Measurements from ENCODE around the gene ALKBH8. TPM values are rescaled to one million over a fixed set of nuclear protein-coding genes. Genes with fewer than 3 reads are reported as not detected.

The ALKBH8 gene
- total and polyA plus RNA-seq, 3 experiments from 2014 or later: 8.3 to 19.8 (median 19.0) TPM

GRCh38 chr11:107561688-107562087 is 3.8 kb downstream of the ALKBH8 start:
- peak overlapping the region in 1 of 8 donors; percentile 77 for H3K27ac Mint-ChIP-seq
- POLR2A ChIA-PET: no interaction called here

GRCh38 chr11:107550304-107550703 is 15.2 kb downstream of the ALKBH8 start:
- Mint-ChIP-seq H3K4me3 (no peak overlapping the region), H3K36me3 (peaks cover 4 to 75% (median 22%) of the 10 kb centered on the region in 3 donors), H3K4me1 (peaks cover 0 to 4% (median 3%) of the 10 kb centered on the region in 3 donors), H3K9me3 (no peaks in the 10 kb centered on the region), H3K27me3 (no peaks in the 10 kb centered on the region), H3K27ac (no peak overlapping the region)
- H3K4me1 ChIP-seq (ENCODE audit: insufficient read depth, low read length): no peaks in the 10 kb centered on the region
- H3K27ac ChIP-seq (ENCODE audit: low read depth, low read length): no peak overlapping the region
- H3K27me3 ChIP-seq (ENCODE audit: insufficient read depth, low read length, poor library complexity, severe bottlenecking): no peaks in the 10 kb centered on the region
- peaks cover 25% of the 10 kb centered on the region for H3K36me3 ChIP-seq (ENCODE audit: insufficient read depth, low read length)
- ChIA-PET CTCF (interaction anchor here (1.1 to 2.2 kb wide), 4 partner anchors 11 to 140 kb away, joined by 3 to 16 read pairs (median 6); no protein-coding TSS in a partner anchor), POLR2A (no interaction called here)
- no peak for DNase-seq
- no peaks in the 10 kb centered on the region for H3K9me3 ChIP-seq (ENCODE audit: low read length)
- H3K4me3 ChIP-seq (ENCODE audit: low read length): no peak overlapping the region

More at GRCh38 chr11:107561688-107562087, 3.8 kb downstream of the ALKBH8 start:
- Mint-ChIP-seq H3K27me3 (no peaks in the 10 kb centered on the region), H3K4me3 (peak overlapping the region in 1 of 7 donors; percentile 59), H3K9me3 (no peaks in the 10 kb centered on the region), H3K36me3 (peaks cover 0 to 50% (median 10%) of the 10 kb centered on the region in 3 donors), H3K4me1 (peaks cover 40 to 59% (median 54%) of the 10 kb centered on the region in 3 donors)
- Histone ChIP-seq H3K27ac (ENCODE audit: low read depth, low read length) (no peak overlapping the region), H3K4me3 (ENCODE audit: low read length) (no peak overlapping the region), H3K36me3 (ENCODE audit: insufficient read depth, low read length) (peaks cover 1% of the 10 kb centered on the region), H3K9me3 (ENCODE audit: low read length) (no peaks in the 10 kb centered on the region), H3K4me1 (ENCODE audit: insufficient read depth, low read length) (peaks cover 27% of the 10 kb centered on the region), H3K27me3 (ENCODE audit: insufficient read depth, low read length, poor library complexity, severe bottlenecking) (no peaks in the 10 kb centered on the region)
- DNase-seq: no peak
- CTCF ChIA-PET: interaction anchor here (1.0 kb wide), 1 partner anchor 13 kb away, joined by 5 read pairs; no protein-coding TSS in a partner anchor

DNA sequence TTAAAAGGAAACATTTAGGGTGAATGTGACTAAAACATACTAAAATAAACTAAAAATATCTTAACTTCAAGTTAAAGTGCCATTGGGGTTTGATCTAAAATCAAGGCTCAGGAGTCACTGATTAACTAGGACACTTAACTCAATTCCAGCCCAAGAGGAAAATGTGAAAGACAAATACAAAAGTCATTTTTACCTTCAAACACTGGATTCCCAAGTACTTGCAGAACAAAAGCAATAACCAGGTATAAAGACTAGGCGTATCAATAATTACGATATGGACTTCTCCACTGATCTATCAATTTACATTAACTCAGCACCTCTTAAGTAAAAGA is 15.6 kb downstream of the ALKBH8 start:
- Mint-ChIP-seq H3K36me3 (peaks cover 4 to 76% (median 22%) of the 10 kb centered on the region in 3 donors), H3K4me3 (no peak overlapping the region), H3K27me3 (no peaks in the 10 kb centered on the region), H3K4me1 (peaks cover 0 to 4% (median 3%) of the 10 kb centered on the region in 3 donors), H3K9me3 (no peaks in the 10 kb centered on the region), H3K27ac (peak overlapping the region in 1 of 8 donors; percentile 31)
- H3K4me3 ChIP-seq (ENCODE audit: low read length): no peak overlapping the region
- H3K9me3 ChIP-seq (ENCODE audit: low read length): no peaks in the 10 kb centered on the region
- no peak for DNase-seq
- no peak overlapping the region for H3K27ac ChIP-seq (ENCODE audit: low read depth, low read length)
- ChIA-PET POLR2A (no interaction called here), CTCF (interaction anchor here (1.1 to 2.2 kb wide), 6 partner anchors 10 to 140 kb away, joined by 3 to 16 read pairs (median 4); no protein-coding TSS in a partner anchor)
- H3K27me3 ChIP-seq (ENCODE audit: insufficient read depth, low read length, poor library complexity, severe bottlenecking): no peaks in the 10 kb centered on the region
- H3K36me3 ChIP-seq (ENCODE audit: insufficient read depth, low read length): peaks cover 25% of the 10 kb centered on the region
- H3K4me1 ChIP-seq (ENCODE audit: insufficient read depth, low read length): no peaks in the 10 kb centered on the region

- Histone ChIP-seq H3K27ac (ENCODE audit: low read depth, low read length) (no peak overlapping the region), H3K9me3 (ENCODE audit: low read length) (no peaks in the 10 kb centered on the region), H3K4me1 (ENCODE audit: insufficient read depth, low read length) (no peaks in the 10 kb centered on the region), H3K4me3 (ENCODE audit: low read length) (no peak overlapping the region), H3K36me3 (ENCODE audit: insufficient read depth, low read length) (peaks cover 25% of the 10 kb centered on the region), H3K27me3 (ENCODE audit: insufficient read depth, low read length, poor library complexity, severe bottlenecking) (no peaks in the 10 kb centered on the region)
- Mint-ChIP-seq H3K27me3 (no peaks in the 10 kb centered on the region), H3K4me1 (peaks cover 3 to 4% (median 4%) of the 10 kb centered on the region in 3 donors), H3K9me3 (no peaks in the 10 kb centered on the region), H3K27ac (peak overlapping the region in 2 of 8 donors; percentile 11 to 31), H3K4me3 (no peak overlapping the region), H3K36me3 (peaks cover 4 to 80% (median 22%) of the 10 kb centered on the region in 3 donors)
- ChIA-PET CTCF (interaction anchor here (0.5 to 2.2 kb wide), 13 partner anchors 10 to 141 kb away, joined by 3 to 16 read pairs (median 3); no protein-coding TSS in a partner anchor), POLR2A (no interaction called here)
- DNase-seq: peak in 3 of 5 donors; percentile 7 to 27 (median 14)
Measured at GRCh38 chr11:107549253-107549953, 16.1 kb downstream of the ALKBH8 start.

DNA sequence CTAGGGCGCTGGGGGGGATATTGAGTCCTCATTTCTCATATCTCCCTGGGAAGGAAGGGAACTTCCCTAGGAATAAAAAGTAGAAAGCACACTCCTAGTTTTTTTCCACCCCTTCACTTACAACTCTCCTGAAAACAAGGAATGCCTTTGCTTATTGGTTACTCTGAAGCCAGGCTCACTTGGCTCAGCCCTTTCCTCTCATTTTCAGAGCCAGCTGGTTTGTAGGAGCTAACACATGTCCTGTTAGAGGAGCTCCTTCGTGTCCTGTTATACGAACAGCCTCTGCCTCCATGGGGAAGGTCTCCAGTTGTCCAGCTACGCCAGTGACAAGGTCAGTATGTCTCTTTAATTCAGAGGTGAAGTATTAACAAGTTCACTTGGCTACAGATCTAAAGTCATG is 17.6 kb downstream of the ALKBH8 start:
- Mint-ChIP-seq H3K4me1 (peaks cover 3 to 4% (median 4%) of the 10 kb centered on the region in 3 donors), H3K27me3 (no peaks in the 10 kb centered on the region), H3K36me3 (peaks cover 4 to 81% (median 19%) of the 10 kb centered on the region in 3 donors), H3K9me3 (no peaks in the 10 kb centered on the region), H3K4me3 (no peak overlapping the region), H3K27ac (no peak overlapping the region)
- no peak for DNase-seq
- ChIA-PET CTCF (interaction anchor here (1.1 to 1.7 kb wide), 4 partner anchors 13 to 29 kb away, joined by 3 to 5 read pairs (median 4); no protein-coding TSS in a partner anchor), POLR2A (no interaction called here)
- H3K4me1 ChIP-seq (ENCODE audit: insufficient read depth, low read length): no peaks in the 10 kb centered on the region
- no peak overlapping the region for H3K4me3 ChIP-seq (ENCODE audit: low read length)
- no peak overlapping the region for H3K27ac ChIP-seq (ENCODE audit: low read depth, low read length)
- no peaks in the 10 kb centered on the region for H3K9me3 ChIP-seq (ENCODE audit: low read length)
- H3K36me3 ChIP-seq (ENCODE audit: insufficient read depth, low read length): peaks cover 14% of the 10 kb centered on the region
- no peaks in the 10 kb centered on the region for H3K27me3 ChIP-seq (ENCODE audit: insufficient read depth, low read length, poor library complexity, severe bottlenecking)

GRCh38 chr11:107545101-107545514 is 20.4 kb downstream of the ALKBH8 start:
- CTCF ChIA-PET: no interaction called here

DNA sequence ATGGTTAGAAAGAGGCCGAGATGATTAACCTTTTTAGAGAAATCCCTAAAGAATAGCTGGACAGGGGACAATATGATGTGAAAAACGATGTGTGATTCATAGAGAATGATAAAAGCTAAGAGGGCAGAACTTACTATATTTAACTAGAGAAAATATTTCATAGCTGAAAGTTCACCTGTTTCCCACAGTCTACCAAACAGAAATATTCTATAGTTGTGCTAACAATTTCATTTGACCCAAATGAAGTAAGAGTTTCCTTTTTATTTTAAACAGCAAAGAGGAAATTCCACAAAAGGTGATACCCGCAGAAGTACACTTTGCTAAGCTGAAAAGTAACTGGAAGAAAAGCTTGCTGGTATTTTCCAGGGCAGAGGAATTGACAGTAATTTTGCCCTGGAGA is 26.7 kb downstream of the ALKBH8 start:
- no peak overlapping the region for H3K4me3 Mint-ChIP-seq
- Histone ChIP-seq H3K4me3 (ENCODE audit: low read length) (no peak overlapping the region), H3K27ac (ENCODE audit: low read depth, low read length) (no peak overlapping the region), H3K4me1 (ENCODE audit: insufficient read depth, low read length) (no peaks in the 10 kb centered on the region), H3K36me3 (ENCODE audit: insufficient read depth, low read length) (peaks cover 4% of the 10 kb centered on the region), H3K27me3 (ENCODE audit: insufficient read depth, low read length, poor library complexity, severe bottlenecking) (no peaks in the 10 kb centered on the region), H3K9me3 (ENCODE audit: low read length) (no peaks in the 10 kb centered on the region)
- no peak for DNase-seq
- peaks cover 2 to 6% (median 2%) of the 10 kb centered on the region in 3 donors for H3K4me1 Mint-ChIP-seq
- H3K27me3 Mint-ChIP-seq: no peaks in the 10 kb centered on the region
- ChIA-PET POLR2A (no interaction called here), CTCF (interaction anchor here (1.3 to 3.6 kb wide), 2 partner anchors 11 to 18 kb away, joined by 3 to 16 read pairs; no protein-coding TSS in a partner anchor)
- H3K36me3 Mint-ChIP-seq: peaks cover 24 to 76% (median 39%) of the 10 kb centered on the region in 3 donors
- H3K9me3 Mint-ChIP-seq: no peaks in the 10 kb centered on the region
- H3K27ac Mint-ChIP-seq: peak overlapping the region in 1 of 8 donors; percentile 38

More at GRCh38 chr11:107545101-107545514, 20.4 kb downstream of the ALKBH8 start:
- POLR2A ChIA-PET: no interaction called here
- peaks cover 4 to 6% (median 6%) of the 10 kb centered on the region in 3 donors for H3K4me1 Mint-ChIP-seq
- H3K4me3 Mint-ChIP-seq: no peak overlapping the region
- Histone ChIP-seq H3K4me1 (ENCODE audit: insufficient read depth, low read length) (no peaks in the 10 kb centered on the region), H3K4me3 (ENCODE audit: low read length) (no peak overlapping the region), H3K36me3 (ENCODE audit: insufficient read depth, low read length) (peaks cover 7% of the 10 kb centered on the region), H3K9me3 (ENCODE audit: low read length) (no peaks in the 10 kb centered on the region), H3K27me3 (ENCODE audit: insufficient read depth, low read length, poor library complexity, severe bottlenecking) (no peaks in the 10 kb centered on the region), H3K27ac (ENCODE audit: low read depth, low read length) (no peak overlapping the region)
- H3K9me3 Mint-ChIP-seq: no peaks in the 10 kb centered on the region
- H3K27me3 Mint-ChIP-seq: no peaks in the 10 kb centered on the region
- H3K36me3 Mint-ChIP-seq: peaks cover 4 to 77% (median 28%) of the 10 kb centered on the region in 3 donors
- no peak for DNase-seq
- H3K27ac Mint-ChIP-seq: no peak overlapping the region

GRCh38 chr11:107538239-107538638 is 27.3 kb downstream of the ALKBH8 start:
- H3K27me3 Mint-ChIP-seq: no peaks in the 10 kb centered on the region
- no peak overlapping the region for H3K27ac Mint-ChIP-seq
- H3K4me3 Mint-ChIP-seq: no peak overlapping the region
- no peaks in the 10 kb centered on the region for H3K27me3 ChIP-seq (ENCODE audit: insufficient read depth, low read length, poor library complexity, severe bottlenecking)
- H3K4me1 ChIP-seq (ENCODE audit: insufficient read depth, low read length): no peaks in the 10 kb centered on the region
- no peaks in the 10 kb centered on the region for H3K9me3 Mint-ChIP-seq
- DNase-seq: no peak
- H3K27ac ChIP-seq (ENCODE audit: low read depth, low read length): no peak overlapping the region
- H3K4me3 ChIP-seq (ENCODE audit: low read length): no peak overlapping the region
- ChIA-PET POLR2A (no interaction called here), CTCF (interaction anchor here (1.3 to 3.6 kb wide), 2 partner anchors 11 to 18 kb away, joined by 3 to 16 read pairs; no protein-coding TSS in a partner anchor)
- H3K36me3 ChIP-seq (ENCODE audit: insufficient read depth, low read length): peaks cover 4% of the 10 kb centered on the region
- H3K4me1 Mint-ChIP-seq: peaks cover 2 to 6% (median 2%) of the 10 kb centered on the region in 3 donors
- H3K36me3 Mint-ChIP-seq: peaks cover 24 to 74% (median 39%) of the 10 kb centered on the region in 3 donors
- H3K9me3 ChIP-seq (ENCODE audit: low read length): no peaks in the 10 kb centered on the region
